GM04503 (cell line): ENCODE measurements around the gene CSTF3.
"Not testable (repeated sequence)": the region's sequence is repeated elsewhere in the genome, so short reads cannot be mapped to it uniquely, and the experiment has no call there.

Source experiments
- DNase-seq: peaks from one replicate; pipeline ENCODE4 v3.0.0-alpha.2; 2012; ENCODE audit warnings: low read depth

CSTF3 gene

DNA sequence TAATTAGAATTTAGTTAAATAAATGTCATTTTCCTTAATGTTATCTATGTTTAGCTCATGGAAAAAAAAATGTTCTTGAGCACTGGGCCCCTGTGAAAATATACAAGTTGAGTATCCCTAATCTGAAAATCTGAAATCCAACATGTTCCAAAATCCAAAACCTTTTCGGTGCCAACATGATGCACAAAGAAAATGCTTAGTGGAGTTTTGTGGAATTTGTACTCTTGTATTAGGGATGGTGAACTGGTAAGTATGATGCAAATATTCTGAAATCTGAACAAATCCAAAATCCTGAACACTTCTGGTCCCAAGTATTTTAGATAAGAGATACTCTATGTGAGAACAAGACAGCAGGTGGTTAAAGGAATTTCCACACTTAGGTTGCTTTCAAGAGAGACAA, 77.4 kb downstream of the CSTF3 start:
- no peak for DNase-seq

DNA sequence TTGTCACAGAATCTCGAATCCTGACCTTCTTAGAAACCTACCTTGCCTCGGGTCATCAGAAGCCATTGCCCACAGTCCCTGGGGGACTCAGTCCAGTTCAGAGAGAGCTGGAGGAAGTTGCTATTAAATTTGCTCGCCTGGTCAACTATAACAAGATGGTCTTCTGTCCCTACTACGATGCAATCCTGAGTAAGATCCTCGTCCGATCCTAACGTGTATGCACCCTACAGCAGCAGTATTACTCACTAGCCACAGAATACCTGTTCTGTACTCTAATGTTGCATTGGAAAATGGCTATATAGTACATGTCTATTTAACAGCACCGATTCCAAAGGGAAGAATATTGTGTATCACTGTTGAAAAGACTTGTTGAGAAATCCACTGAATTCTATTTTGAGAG, 88.8 kb downstream of the CSTF3 start:
- DNase-seq = no peak

DNA sequence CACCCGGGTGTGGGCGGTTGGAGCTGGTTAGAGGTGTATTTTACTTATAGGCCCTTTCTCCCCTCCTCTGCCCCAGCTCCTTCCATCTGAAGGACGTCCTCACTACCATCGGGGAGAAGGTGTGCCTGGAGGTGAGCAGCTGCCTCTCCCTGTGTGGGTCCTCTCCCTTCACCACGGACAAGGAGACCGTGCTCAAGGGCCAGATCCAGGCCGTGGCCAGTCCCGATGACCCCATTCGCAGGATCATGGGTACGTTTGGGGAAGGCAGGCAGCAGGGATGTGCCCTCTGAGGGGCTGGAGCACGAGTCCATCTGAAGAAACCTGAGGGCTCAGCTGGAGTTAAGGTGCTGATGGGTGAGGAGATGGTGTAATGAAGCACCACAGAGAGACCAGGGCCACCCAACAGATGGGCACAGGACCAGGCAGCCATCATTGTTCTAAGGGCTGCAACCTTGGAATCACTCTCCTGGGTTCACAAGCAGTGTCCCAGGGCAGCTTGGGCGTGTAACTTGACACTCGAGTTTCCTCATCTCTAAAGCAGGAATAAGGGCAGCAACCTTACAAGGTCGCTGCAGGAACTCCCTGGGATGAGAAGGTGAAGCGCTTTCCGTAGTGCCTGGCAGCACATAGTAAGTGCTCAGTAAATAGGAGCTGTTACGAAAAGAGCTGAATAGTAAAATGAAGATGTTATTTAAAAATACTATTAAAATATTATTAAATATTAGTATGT, 92.5 kb downstream of the CSTF3 start:
- DNase-seq = no peak

DNA sequence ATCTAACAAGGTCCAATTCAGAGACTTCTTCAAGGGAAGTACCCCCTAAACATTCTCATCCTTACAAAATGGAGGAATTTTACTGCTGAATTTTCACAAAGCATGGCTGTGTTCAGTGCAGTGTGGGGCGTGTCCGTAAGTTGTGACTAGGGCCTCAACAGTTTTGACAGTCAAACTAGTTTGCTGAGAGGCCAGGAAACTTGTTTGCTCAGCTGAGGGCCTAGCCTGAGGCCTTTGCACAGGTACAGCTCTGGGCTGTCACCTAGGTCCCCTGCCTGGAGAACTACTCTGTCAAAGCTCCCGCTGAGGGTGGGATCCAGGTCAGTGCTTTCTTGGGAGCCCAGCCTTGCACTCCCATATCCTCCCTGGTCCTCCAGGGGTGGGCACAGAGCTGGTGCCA, 94.0 kb downstream of the CSTF3 start:
- no peak for DNase-seq

DNA sequence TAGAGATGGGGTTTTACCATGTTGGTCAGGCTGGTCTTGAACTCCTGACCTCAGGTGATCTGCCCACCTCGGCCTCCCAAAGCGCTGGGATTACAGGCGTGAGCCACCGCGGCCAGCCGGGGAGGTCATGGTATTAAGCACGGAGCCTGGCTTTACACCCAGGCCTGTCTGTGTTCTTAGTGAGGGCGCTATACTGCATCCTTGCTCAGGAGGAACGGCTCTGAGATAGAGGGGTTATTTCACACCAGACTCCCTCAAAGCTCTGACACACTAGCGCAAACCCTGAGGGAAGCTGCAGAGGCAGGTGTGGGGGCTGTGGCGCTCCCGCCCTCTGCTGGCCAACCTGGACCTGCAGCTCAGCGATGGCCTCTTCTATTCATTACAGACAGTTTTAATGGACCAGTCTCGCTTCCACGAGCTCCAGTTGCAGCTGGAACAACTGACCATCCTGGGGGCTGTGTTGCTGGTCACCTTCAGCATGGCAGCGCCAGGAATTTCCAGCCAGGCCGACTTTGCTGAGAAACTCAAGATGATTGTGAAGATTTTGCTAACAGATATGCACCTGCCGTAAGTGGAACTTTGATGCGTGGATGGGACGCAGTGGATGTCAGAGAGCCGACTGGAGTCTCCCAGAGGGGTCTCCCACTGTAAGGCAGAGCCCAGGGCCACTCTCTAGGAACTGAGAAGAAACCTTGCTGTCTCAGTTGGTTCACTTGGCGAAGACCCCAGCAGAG, 95.7 kb downstream of the CSTF3 start:
- no peak for DNase-seq

DNA sequence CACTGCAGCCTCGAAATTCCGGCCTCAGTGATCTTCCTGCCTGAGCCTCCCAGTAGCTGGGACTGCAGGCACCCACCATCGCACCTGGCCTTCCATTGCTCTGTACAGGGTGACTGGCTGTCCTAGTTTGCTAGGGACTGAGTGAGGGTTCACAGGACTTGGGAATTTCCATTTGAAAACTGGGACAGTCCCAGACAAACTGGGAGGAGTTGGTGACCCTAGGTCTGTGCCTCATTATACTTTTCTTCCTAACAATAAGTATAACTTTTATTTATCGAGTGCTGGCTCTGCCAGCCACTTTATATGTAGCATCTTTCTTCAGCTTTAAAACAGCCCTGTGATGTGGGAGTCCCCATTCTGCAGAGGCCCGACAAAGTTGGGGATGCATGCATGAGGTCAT, 96.4 kb downstream of the CSTF3 start:
- DNase-seq = no peak

DNA sequence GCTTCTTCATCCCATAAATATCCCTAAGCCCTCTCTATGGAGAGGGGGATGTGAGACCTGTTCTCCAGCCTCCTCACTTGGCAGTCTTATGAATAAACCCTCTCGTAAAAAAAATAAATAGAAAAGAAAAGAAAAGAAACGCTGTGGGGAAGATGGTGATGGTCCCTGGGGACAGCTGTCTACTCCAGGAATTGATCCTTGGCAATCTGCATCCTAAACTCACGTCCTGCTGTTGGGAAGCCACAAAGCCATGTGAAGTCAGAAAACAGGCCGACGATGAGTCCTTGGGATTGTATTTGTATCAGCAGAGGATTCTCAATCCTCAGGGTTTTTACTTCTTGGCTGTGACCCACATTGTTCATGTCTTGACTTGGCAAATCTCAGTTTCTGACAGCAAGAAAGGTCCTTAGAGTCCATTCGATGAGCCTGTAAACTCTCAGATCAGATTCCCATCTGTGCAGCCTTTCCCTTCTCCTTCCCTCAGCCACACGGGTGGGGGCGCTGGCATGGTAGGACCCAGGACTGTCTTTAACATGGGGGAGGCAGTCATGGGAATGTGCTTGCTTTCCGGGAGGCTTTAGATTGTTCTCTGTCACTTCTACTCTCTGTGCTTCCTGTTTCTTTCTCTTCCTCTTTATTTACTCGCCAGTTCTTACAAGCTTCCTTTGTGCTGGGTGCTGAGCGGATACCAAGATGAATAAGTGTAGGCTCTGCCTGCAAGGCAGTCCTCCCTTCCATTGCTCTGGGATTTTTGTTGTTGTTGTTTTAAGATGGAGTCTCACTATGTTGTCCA, 97.1 kb downstream of the CSTF3 start:
- no peak for DNase-seq

DNA sequence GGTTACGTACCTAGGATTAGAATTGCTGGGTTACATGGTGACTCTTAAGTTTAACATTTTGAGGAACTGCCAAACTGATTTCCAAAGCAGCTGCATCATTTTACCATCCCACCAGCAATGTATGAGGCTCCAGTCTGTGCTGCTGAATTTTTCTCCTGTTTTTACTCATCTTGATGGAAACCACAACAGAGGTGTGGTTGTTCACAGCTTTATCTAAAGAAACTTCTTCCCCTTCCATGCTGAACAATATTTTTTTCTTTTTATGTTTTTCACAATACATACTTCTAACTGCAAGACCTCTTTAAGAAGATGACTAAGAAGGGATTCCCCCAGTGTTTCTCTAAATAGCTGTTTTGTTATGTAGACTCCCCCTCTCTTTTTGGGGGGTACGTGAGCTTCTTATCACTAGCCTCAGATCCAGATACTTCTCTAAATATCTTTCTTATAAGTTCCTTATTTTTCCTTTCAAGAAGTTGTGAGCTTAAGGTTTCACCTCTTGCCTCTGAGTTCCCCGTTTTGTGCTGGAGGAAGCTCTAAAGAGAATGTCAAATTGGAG, 97.9 kb downstream of the CSTF3 start:
- no peak for DNase-seq

DNA sequence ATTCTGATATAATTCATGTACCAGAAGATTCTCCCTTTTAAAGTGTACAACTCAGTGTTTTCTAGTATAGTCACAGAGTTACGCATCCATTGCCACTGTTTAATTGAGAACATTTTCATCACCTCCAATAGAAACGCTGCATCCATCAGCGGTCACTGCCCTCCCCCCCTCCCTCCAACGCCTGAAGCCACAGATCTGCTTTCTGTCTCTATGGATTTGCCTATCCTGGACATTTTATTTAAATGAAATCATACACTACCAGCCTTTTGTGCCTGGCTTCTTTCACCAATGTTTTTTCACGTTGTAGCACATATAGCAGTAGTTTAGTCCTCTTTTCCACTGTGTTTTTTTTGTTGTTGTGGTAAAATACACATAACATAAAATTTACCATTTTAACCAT, 99.1 kb downstream of the CSTF3 start:
- DNase-seq = no peak

DNA sequence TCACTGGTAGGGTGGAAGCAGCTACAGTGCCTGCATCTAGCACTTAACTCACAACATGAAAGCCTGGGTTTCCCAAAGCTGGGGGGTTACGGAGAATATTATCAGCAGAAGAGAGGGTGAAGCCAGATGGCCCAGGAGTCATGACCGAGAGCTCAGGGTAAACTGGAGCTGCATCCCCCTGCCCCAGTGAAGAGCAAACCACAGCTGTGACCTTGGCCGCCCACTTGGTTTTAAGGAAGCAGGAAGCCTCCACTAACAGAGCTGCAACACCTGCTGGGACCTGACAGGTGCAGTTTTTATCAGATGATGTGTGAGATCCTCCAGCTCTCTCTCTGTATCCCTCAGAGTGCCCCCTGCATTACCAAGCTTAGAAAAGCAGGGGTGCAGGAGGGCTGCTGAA, 101.0 kb downstream of the CSTF3 start:
- no peak for DNase-seq

DNA sequence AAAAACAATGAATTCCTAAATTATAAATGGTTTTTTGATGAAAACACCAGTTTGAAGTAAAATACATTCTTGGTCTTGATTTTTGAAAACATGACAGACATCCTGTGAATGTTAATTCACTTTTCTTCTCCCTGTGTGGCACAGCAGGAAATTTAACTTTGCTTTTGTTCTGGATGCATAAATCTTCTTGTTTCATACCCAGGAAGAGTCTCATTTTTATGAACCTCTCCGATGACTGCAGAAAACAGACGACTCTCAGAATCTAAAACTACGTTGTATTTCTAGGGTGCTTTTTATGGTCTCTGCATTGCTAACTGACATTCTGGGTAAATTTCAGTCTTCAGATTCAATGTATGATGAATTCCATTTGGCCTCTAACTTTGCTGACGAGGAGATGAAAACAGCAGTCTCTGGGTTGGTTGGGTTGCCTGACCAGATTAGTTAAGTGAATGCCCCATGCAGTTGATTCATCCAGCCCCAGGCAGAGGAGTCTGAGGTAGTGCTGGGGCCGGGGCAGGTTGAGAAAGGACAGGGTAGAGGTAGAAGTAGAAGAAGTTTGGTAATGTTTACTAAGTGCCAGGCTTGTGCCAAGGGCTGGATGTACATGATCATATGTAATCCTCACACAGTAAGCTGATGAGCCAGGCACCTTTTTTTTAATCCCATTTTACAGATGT, 101.8 kb downstream of the CSTF3 start:
- no peak for DNase-seq

DNA sequence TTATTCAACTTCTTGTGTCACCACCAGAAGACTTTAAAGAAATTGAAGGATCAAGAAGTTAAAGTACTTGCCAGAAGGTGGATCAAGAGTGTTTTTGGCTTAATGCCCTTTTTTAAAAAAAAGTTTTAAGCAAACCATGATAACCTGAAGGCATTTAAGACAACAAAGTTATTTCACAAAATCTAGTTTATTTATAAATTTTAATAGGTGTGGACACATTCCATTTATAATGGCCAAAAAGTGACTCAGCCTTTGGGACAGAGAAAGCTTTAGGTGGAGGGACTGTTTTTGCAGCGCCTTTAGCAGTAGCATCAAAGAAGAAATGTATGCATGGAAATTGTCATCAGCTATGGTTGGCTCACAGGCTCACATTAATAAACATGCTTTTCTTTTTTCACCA, 104.0 kb downstream of the CSTF3 start:
- no peak for DNase-seq

DNA sequence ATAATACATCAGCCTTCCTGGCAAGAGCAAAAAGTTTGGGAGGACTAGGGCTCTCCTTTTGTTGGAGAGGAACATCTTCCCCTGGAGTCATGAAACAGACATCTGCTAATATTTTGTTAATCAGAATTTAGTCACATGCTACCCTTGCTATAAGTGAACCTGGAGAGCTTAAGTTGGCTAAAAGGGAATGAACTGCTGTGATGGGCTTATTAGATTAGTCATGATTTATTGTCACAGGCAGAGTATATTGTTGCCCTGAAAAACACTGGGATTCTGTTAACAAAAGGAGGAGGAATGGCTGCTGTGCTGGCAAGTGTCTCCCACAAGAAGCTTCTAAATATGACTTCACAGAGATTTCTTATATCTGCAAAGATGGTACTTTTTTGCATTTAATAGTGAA, 105.9 kb downstream of the CSTF3 start:
- no peak for DNase-seq

DNA sequence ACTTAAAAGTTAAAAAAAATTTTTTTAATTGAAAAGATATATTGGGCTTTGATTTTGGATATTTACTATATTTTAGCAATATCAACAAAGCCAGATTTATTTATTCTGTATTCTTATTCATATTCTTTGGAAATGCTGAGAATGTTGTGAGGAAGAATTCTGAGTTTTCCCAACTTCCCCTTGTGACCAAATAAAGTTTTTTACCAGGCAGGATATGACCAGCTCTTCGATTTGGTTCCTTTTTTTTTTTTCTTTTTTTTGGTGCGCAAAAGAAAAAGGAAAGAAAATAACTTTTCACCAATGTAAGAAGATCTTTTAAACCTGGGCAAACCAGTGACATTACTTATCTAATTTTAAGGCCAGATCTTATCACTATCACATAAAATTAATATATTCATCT, 109.0 kb downstream of the CSTF3 start:
- no peak for DNase-seq

DNA sequence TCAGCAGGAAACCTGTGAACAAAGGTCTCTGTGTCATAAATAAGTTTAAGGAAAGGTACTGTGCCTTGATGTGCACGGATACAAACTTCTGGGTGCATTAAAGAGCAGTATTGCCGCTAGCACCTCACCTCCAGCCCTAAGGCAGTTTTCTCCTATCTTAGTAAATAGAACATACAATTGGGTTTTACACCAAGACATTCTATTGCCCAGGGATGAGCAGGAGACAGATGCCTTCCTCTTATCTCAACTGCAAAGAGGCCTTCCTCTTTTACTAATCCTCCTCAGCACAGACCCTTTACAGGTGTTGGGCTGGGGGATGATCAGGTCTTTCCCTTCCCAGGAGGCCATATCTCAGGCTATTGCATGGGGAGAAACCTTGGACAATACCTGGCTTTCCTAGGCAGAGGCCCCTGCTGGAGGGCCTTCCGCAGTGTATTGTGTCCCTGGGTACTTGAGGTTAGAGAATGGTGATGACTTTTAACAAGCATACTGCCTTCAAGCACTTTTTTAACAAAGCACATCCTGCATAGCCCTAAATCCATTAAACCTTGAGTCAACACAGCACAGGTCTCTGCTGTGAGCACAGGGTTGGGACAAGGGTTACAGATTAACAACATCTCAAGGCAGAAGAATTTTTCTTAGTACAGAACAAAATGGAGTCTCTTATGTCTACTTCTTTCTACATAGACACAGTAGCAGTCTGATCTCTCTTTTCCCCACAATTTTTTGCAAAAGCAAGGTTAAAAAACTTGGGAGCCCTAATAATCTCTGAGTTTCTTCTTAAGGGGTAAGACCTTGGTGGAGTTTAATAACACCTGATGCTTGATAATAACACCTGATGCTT, 111.5 kb downstream of the CSTF3 start:
- not testable (repeated sequence) for DNase-seq

DNA sequence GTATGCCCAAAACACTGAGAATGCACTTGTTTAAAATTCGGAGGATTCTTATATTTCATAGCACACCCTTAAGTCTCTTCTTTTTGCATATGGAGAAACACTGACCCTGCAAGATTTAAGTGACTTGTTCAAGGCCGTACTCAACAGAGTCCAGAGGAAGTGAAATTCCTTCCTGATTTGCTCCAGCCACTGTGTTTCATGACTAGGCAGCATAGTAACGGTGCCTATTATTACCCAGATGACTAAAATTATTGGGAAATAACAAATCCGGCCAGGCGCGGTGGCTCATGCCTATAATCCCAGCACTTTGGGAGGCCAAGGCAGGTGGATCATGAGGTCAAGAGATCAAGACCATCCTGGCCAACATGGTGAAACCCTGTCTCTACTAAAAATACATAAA, 112.6 kb downstream of the CSTF3 start:
- DNase-seq = not testable (repeated sequence)

DNA sequence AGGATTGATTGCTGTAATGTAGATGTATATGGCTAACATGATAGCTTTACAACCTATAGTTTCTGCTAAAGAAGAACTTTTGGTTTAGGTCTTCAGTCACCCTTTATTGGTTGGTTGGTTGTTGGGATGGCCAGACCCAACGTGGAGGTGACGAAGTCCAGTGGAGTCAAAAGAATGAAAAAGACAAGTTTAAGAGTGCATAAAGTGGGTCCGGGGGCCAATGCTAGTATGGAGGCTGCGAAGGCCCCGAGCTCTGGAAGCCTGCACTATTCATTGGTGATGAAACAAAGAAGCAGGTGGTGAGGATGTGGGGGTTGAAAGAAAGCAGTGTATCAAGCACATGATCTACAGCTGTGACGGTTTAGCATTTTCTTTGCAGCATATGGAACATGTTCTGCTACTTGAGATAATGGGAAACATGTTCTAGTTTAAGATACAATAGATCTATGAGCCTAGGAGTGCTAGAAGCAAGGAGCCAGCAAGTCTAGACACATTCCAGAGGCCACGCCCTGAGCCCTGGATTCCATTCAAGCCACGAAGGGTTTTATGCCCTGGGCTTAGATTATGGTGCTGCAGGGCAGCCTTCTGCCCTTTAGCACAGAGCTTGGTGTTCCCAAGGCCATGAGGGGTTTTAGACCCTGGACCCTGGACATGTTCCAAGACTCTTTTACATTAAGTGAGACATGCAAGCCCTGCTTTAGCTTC, 115.6 kb downstream of the CSTF3 start:
- DNase-seq = no peak

DNA sequence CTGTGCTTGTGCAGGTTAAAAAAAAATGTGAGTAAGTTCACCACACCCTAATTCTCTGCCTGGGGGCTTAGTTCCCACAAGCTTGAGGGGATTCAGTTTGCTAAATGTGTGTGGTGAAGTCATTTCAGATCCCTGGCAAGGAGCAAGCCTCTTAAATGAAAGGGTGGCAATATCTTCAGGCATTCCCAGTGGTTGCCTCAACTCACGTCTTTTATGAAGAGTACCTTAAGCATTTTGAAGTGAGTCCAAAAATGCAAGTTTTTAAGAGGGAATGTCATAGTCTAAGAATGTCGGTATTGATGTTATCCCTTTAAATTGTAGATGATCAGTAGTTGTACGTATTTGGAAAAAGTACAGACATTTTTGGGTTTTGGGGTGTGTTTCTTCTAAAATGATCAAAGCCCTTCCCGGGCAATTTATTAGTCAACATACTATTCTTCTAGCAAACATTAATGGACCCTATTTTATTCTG, 117.0 kb downstream of the CSTF3 start:
- no peak for DNase-seq

DNA sequence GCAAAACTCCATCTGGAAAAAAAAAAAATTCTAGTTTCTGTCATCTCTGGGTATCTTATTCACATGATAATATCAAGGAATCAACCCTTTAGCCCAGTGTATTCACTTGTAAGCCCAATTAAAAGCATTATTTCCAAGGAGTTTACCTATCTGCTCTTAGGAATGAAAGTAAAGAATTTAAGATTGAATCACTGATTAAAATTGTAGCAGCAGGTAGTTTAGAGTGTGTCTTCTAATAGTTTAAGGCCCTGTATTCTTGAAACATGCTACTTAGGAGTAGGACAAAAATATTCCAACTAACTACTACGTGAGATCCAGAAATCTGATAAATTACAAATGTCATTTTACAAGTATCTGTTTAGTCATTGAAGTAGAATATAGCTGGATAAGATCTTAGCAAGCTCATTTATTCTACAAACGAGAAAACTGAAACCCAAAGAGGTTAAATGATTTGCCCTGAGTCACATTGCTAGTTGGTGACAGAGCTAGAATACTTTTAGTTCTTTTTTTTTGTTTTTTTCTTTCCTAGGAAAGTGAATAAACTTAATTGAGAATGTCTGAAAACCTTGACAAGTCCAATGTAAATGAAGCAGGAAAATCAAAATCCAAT, 118.0 kb downstream of the CSTF3 start:
- DNase-seq = no peak

DNA sequence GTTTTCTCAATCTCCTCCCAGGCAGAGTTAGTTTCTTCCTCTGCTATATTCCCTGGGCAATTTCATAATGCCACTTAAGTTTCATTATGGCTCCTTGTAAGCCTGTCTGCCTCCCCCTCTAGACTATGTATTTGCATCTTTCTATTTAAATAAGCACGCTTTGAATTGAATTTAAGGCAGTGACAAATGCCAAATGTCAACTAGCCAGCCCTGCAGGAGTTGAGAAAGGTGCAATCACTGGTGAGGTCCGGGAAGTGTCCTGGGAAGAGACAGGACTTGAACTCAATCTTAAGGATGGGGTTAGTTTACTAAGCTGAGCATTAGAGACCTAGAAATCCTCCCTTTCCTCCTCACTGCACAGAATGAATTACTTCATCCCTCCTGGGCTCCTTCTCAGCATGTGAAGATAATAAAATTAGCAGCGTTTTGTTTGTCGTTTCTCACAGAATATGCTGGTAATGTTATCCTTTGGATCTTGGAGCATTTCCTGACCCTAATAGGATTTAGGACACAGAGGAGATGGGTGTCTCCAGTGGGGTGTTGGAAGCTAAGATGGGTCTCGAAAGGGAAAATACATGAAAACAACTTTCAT, 120.3 kb downstream of the CSTF3 start:
- no peak for DNase-seq
